GM18867 (cell line): ENCODE results near the gene DNAJB6.

Source experiments
- ATAC-seq: cut with Tn5 transposase; IDR thresholded peaks from one replicate; pipeline ENCODE4 v1.9.1; 2021; ENCODE audit warnings: mild to moderate bottlenecking, moderate library complexity; ENCODE audit not compliant: unreplicated experiment

The DNAJB6 gene

GRCh38 chr7:157462419-157462771 is 125.6 kb downstream of the DNAJB6 start:
- ATAC-seq, result no peak

- no peak for ATAC-seq
These were observed 126.0 kb downstream of the DNAJB6 start for GRCh38 chr7:157462840-157463239.

DNA sequence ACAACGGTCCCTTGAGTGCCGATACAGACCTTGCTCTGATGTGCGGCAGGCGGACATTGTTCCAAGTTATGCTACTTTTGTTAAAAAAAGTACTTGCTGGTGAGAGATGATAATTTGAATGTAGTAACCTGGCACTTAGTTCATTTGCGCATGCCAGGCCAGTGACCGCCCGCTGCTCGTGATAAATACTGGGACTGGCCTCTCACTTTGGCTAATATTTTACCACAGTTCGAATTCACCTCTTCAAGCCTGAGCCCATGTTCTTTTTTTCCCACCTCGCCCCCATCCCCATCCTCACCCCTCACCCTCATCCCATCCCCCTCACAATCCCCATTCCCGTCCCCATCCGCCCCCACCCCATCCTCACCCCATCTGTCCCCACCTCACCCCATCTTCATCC is 126.4 kb downstream of the DNAJB6 start:
- ATAC-seq, result no peak

GRCh38 chr7:157464111-157464970 is 127.5 kb downstream of the DNAJB6 start:
- ATAC-seq, result no peak

DNA sequence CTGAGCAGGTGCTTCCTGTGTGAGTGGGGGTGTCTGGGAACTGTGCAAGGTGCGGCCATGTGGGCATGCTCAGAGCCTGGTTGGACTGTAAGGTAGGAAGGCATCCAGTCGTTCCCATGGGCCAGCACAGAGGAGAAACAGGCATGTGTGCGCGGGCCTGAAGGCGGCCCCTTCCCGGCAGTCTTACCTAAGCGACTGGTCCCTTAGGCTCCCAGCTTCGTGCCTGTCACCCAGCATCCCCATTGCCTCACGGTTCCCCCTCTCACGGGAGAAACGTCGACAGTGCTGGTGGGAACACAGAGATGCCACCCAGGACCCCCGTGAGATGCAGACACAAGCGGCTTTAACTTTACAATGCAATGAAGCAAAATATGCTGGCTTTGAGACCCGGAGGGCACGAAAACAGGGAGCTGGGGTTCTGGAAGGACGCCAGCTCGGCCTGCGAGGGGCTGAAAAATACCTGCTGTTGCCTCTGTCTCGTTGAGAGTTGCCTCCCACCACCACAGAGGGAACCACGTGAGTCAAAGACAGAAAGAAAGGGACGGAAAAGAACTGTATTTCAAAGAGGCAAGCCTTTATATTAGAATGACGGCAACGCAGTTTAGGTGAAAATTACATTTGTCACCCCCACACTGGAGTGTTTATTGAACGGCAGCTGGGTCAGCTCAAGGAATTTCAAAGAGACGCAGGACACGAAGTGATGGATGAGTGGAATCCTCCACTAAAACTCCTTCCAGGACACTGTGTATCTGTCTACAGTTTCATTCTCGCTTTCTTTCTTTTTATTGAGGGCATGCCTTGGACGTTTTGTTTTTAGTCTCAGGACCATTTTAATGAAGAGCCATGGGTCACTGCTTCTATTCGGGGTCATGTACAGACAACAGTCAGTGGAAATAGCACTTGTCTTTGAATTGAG is 128.4 kb downstream of the DNAJB6 start:
- no peak for ATAC-seq

GRCh38 chr7:157465891-157466866 is 129.4 kb downstream of the DNAJB6 start:
- ATAC-seq, result no peak

GRCh38 chr7:157466867-157467261 is 130.1 kb downstream of the DNAJB6 start:
- ATAC-seq, result no peak
